ENCODE results near the gene HNRNPUL1. TPM values are rescaled to one million over a fixed set of nuclear protein-coding genes. Genes with fewer than 3 reads are reported as not detected.

Gene HNRNPUL1
- total and polyA plus RNA-seq, 9 of the 15 experiments (the other 6 are each of a cell fraction or from before 2014, with no cell fraction given): 7.3 to 211 (median 85.0) TPM

GRCh38 chr19:41276231-41276630 lies 12.1 kb downstream of the HNRNPUL1 start:
- no peak for FAIRE-seq
- DNase-seq (ENCODE audit: extremely low read depth in 1 of 4, low spot score in 3 of 4): no peak
- Histone ChIP-seq H3K4me2 (ENCODE audit: insufficient read depth, low read length) (no peak overlapping the region), H3K9me1 (ENCODE audit: control insufficient read depth, insufficient read depth, low read length) (no peaks in the 10 kb centered on the region), H3K27ac (ENCODE audit: extremely low read depth, low read depth, low read length) (no peak overlapping the region), H3K36me3 (ENCODE audit: control insufficient read depth, insufficient read depth, low read length) (peaks cover 98% of the 10 kb centered on the region), H3K9ac (ENCODE audit: insufficient read depth in 1 of 2, low read depth in 2 of 2, low read length in 2 of 2) (no peak overlapping the region), H4K20me1 (replicated peaks; ENCODE audit: control insufficient read depth, insufficient read depth, low read length) (no peaks in the 10 kb centered on the region), H2AFZ (ENCODE audit: low read depth, low read length) (no peak overlapping the region), H3K9me3 (replicated peaks; ENCODE audit: control insufficient read depth, insufficient read depth, low read depth, low read length) (no peaks in the 10 kb centered on the region), H3K79me2 (ENCODE audit: control insufficient read depth, insufficient read depth, low read length) (no peaks in the 10 kb centered on the region), H3K4me1 (replicated peaks in 1 of 2; ENCODE audit: control insufficient read depth in 2 of 2, insufficient read depth in 2 of 2, low read length in 2 of 2) (no peaks in the 10 kb centered on the region), H3K4me3 (no peak overlapping the region), H3K27me3 (ENCODE audit: control insufficient read depth in 2 of 2, insufficient read depth in 2 of 2, low read length in 2 of 2) (no peaks in the 10 kb centered on the region)
- in situ Hi-C loops (cut with MboI): no loop called here
- no TSS peak for BruUV-seq (replicated peaks)
- WGBS (ENCODE audit: insufficient coverage, low coverage, missing lambda C conversion rate): 94% methylated on average over 3 of the region's 3 CpGs
- ChIA-PET CTCF (ENCODE audit: low intra/inter-chr PET ratio) (no interaction called here), POLR2A (interaction anchor here (0.7 to 3.3 kb wide), 5 partner anchors 8 to 25 kb away, joined by 3 to 11 read pairs (median 6); partner anchors contain the start of gene HNRNPUL1)
- no peak; the same call in 2 of the 3 replicates for ATAC-seq
- intact Hi-C loops (cut with micrococcal nuclease): no loop called here
- TF ChIP-seq CEBPG (CRISPR knock-in tag; IDR thresholded peaks at IDR 0.05) (peak; percentile 63), CEBPG (tag; conservative IDR thresholded peaks at IDR 0.05 in 1 of 2, IDR thresholded peaks at IDR 0.05 in 1 of 2) (peak; percentile 85 to 92), POLR2AphosphoS5 (IDR thresholded peaks at IDR 0.05; ENCODE audit: control insufficient read depth, insufficient read depth, low read depth, low read length) (peak; percentile 11; the same call in 1 of the 2 replicates), FOXP1 (CRISPR knock-in tag; IDR thresholded peaks at IDR 0.05) (no peak), SMARCA5 (IDR thresholded peaks at IDR 0.05) (no peak), ZNF431 (CRISPR knock-in tag; IDR thresholded peaks at IDR 0.05) (no peak), CEBPB (tag; IDR thresholded peaks at IDR 0.05) (peak; percentile 93)

DNA sequence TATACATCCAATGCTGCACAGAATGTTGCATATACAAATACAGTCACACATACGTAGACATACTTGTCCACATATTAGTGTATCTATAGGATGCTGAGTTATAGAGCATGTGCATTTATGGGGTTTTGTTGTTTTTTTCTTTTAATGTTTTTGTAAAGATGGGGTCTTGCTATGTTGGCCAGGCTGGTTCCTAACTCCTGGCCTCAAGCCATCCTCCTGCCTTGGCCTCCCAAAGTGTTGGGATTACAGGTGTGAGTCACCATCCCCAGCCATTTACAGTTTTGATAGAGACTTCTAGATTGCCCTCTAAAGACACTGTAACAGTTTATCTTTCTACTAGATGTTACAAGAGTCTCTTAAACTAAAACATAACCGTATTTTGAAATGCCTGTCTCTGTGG lies 14.3 kb downstream of the HNRNPUL1 start:
- Histone ChIP-seq H2AFZ (ENCODE audit: low read depth, low read length) (no peak overlapping the region), H3K9ac (ENCODE audit: insufficient read depth in 1 of 2, low read depth in 2 of 2, low read length in 2 of 2) (no peak overlapping the region), H4K20me1 (replicated peaks; ENCODE audit: control insufficient read depth, insufficient read depth, low read length) (no peaks in the 10 kb centered on the region), H3K27ac (ENCODE audit: extremely low read depth, low read depth, low read length) (no peak overlapping the region), H3K9me1 (ENCODE audit: control insufficient read depth, insufficient read depth, low read length) (no peaks in the 10 kb centered on the region), H3K9me3 (replicated peaks; ENCODE audit: control insufficient read depth, insufficient read depth, low read depth, low read length) (no peaks in the 10 kb centered on the region), H3K4me3 (no peak overlapping the region), H3K79me2 (ENCODE audit: control insufficient read depth, insufficient read depth, low read length) (no peaks in the 10 kb centered on the region), H3K4me2 (ENCODE audit: insufficient read depth, low read length) (no peak overlapping the region), H3K27me3 (ENCODE audit: control insufficient read depth in 2 of 2, insufficient read depth in 2 of 2, low read length in 2 of 2) (no peaks in the 10 kb centered on the region), H3K36me3 (ENCODE audit: control insufficient read depth, insufficient read depth, low read length) (peaks cover 96% of the 10 kb centered on the region), H3K4me1 (replicated peaks in 1 of 2; ENCODE audit: control insufficient read depth in 2 of 2, insufficient read depth in 2 of 2, low read length in 2 of 2) (no peaks in the 10 kb centered on the region)
- ATAC-seq (no peak), FAIRE-seq (no peak), DNase-seq (ENCODE audit: extremely low read depth in 1 of 4, low spot score in 3 of 4) (no peak)
- in situ Hi-C loops (cut with MboI): no loop called here
- WGBS (ENCODE audit: insufficient coverage, low coverage, missing lambda C conversion rate): 92% methylated on average over 2 of the region's 2 CpGs
- ChIA-PET POLR2A (interaction anchor here (3.3 kb wide), 1 partner anchor 14 kb away, joined by 11 read pairs; the partner anchor contains the start of gene HNRNPUL1), CTCF (ENCODE audit: low intra/inter-chr PET ratio) (no interaction called here)
- TF ChIP-seq POLR3A (IDR thresholded peaks at IDR 0.05; ENCODE audit: borderline replicate concordance, extremely low read depth, insufficient read depth, insufficient read length): no peak
- peak; percentile 92 for TF ChIP-seq ZNF121 (CRISPR knock-in tag; conservative IDR thresholded peaks at IDR 0.05)
- TF ChIP-seq ATF3 (IDR thresholded peaks at IDR 0.05): 0 out of 2 replicates have a peak, but pooled peaks have one; percentile 2
- TF ChIP-seq ATF3 (CRISPR knock-in tag; conservative IDR thresholded peaks at IDR 0.05): no peak
- peak; percentile 58 for TF ChIP-seq RBM25 (IDR thresholded peaks at IDR 0.05; ENCODE audit: low read depth, low read length, severe bottlenecking)
- no peak for TF ChIP-seq TSHZ1 (CRISPR knock-in tag; IDR thresholded peaks at IDR 0.05)
- intact Hi-C loops (cut with micrococcal nuclease): no loop called here
- no TSS peak for BruUV-seq (replicated peaks)

All from K562 (cell line).